Activated naive CD8-positive, alpha-beta T cell treated with anti-CD3 and anti-CD28 coated beads, Interleukin-2, amount 50 U/mL, for 16 hours (primary cell): ENCODE data around the gene SLC16A10.
A peak's percentile ranks its signal among the peaks of the same experiment; 100 is the strongest.

Experiments
- DNase-seq: peaks from one replicate; pipeline ENCODE4 v3.0.0-alpha.2; 2020; ENCODE audit warnings: low read depth, low spot score

Gene SLC16A10

DNA sequence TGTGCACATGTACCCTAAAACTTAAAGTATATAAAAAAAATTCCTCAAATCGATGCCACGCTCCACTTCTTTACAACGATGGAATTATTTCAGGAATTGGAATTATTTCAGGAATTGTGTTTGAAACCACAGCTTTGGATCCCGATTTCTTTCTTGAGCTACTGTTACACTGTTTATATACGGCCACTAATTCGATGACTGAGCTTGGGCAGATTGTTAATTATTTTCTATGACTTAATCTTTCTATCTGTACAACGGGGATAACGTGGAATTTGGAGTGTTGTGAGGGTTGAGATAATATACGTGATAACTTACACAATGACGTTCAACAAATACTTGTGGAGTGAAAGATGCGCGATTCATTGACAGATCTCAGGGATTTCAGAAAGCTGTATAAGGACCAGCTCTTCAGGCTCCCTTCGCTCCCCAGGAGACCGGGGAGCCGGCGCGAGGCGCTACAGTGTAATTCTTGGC is 171.3 kb downstream of the SLC16A10 start:
- no peak for DNase-seq

- DNase-seq: peak; percentile 95
Observed at GRCh38 chr6:111259089-111259831, 172.0 kb downstream of the SLC16A10 start.

- no peak for DNase-seq
Observed at GRCh38 chr6:111260570-111261298, 173.4 kb downstream of the SLC16A10 start.

DNA sequence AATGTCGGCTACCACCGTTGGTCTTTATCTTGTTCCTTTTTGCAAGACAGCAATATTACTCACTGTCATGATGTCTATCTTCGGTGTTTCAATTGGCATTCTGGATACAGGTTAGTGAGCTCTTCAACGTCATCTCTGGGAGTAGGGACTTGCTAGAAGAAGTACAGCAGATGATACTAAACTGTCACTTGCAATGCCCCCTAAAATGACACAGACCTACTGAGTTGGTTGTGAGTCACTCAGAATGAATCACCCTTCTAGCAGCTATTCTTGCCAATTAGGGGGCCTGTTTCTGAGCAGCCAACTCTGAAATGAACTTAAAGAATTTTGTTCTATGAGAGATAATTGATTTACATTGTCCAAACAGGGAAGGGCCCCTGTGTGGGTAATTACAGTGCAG is 176.5 kb downstream of the SLC16A10 start:
- no peak for DNase-seq

GRCh38 chr6:111265842-111266241 is 178.5 kb downstream of the SLC16A10 start:
- DNase-seq: no peak

DNA sequence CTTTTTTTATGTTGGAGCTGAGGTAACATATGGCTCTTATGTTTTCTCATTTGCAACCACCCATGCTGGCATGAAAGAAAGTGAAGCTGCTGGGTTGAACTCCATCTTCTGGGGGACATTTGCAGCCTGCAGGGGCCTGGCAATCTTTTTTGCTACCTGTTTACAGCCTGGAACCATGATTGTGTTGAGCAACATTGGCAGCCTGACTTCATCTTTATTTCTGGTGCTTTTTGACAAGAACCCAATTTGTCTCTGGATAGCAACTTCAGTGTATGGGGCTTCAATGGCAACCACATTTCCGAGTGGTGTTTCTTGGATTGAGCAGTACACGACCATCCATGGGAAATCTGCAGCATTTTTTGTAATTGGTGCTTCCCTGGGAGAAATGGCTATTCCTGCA is 179.0 kb downstream of the SLC16A10 start:
- DNase-seq: no peak

- DNase-seq: no peak
Observed at GRCh38 chr6:111267764-111268333, 180.5 kb downstream of the SLC16A10 start.

DNA sequence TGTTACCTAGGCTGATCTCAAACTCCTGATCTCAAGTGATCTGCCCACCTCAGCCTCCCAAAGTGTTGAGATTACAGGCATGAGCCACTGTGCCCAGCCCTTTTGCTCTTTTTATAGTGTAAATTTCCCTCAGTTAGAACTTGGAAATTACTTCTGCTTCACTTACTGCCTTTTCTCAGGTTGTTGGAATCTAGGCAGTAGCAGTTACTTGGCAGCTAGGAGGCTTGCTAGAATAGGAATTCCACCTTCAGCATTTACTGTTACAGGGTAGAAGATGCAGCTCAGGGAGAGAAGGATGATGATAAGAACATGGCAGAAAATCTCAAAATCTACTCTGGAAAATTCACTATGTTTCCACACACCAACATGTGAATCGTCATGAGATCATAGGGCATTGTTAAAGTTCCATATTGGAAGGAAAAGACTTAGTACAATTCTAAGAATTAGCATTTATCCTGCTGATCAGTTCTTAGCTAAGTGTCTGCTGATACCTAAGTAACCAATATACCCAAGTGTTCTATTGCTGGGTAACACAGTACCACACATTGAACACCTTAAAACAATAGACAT is 182.2 kb downstream of the SLC16A10 start:
- no peak for DNase-seq

DNA sequence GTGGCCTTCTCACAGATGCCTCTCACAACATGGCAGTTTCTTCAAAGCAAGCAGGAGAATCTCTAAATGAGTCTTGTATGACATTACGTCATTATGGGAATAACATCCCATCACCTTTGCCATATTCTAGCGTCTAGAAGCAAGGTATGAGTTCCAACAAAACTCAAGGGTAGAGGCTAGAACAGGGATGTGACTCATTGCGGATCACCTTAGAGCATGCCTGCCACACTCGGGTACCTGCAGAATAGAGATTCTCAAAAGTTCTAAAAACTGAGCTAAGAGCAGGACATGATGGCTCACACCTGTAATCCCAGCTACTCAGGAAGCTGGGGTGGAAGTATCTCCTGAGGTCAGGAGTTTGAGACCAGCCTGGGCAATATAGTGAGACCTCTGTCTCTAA is 182.8 kb downstream of the SLC16A10 start:
- no peak for DNase-seq

DNA sequence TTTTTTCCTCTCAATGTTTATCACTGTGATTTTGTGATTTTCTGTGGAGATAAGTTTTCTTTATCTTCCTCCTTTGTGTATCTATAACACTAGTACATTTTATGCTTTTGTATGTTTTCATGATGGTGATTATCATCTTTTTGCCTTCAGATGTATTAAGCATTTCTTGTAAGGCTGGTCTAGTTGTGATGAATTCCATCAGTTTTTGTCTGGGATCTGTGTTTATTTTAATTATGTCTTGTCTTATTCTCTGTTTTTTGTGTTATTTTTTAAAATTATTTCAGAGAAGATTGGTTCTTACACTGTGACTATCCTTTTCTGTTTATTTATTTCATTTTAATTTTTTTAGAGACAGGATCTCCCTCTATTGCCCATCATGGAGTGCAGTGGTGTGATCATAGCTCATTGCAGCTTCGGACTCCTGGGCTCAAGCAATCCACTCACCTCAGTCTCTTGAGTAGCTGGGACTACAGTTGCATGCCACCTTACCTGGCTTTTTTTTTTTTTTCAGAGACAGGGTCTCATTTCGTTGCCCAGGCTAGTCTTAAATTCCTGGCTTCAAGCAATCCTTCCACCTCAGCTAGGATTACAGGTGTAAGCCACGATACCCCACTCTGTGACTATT is 187.4 kb downstream of the SLC16A10 start:
- no peak for DNase-seq

DNA sequence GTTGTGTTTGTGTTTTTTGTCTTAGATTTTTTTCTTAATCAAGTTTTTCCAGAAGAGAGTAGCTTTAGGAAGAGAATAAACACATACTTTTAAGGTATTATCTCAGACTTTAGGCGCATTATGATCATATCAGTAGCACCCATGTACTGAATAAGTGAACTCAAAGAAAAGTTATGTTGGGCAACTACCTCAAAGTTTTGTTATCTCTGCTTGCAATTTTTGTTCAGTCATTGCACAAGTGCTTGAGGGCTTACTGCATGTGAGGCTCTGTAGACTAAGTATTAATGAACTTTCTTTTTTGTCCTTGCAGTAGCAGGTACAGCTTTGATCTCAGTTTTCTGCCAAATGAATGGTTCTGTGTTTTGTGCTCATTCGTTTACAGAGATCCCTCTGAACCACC is 189.0 kb downstream of the SLC16A10 start:
- no peak for DNase-seq

GRCh38 chr6:111276736-111277135 is 189.4 kb downstream of the SLC16A10 start:
- DNase-seq: no peak

- no peak for DNase-seq
Observed at GRCh38 chr6:111277819-111278218, 190.5 kb downstream of the SLC16A10 start.

DNA sequence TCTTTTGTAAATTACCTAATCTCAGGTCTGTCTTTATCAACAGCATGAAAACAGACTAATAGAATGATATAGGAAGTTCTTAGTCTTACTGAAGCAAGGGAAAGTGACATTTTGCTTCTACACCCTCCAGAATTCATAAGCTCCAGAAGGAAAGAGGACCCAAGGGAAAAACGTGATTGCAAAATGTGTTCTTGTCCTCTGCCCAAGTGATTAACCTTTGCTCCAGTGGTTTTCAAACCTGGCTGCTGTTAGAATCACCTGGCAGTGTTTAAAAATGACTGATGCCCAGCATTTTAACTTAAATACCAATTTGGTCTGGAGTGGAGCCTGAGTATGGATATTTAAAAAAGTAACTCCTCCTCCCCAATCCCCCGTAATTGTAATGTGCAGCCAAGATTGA is 191.4 kb downstream of the SLC16A10 start:
- no peak for DNase-seq

GRCh38 chr6:111280445-111280955 is 193.2 kb downstream of the SLC16A10 start:
- no peak for DNase-seq
